Neuronal stem cell (in vitro differentiated cells): ENCODE data around the gene HOXA3.

Source experiments
- DNase-seq: peaks from one replicate; pipeline ENCODE4 v3.0.0-alpha.2; 2013; ENCODE audit warnings: low spot score
- H2AFZ ChIP-seq: one replicate; pipeline ENCODE4 v1.6.1; 2013; ENCODE audit warnings: mild to moderate bottlenecking, low read length, inconsistent platforms
- H2AK5ac ChIP-seq: 2 replicates; pipeline ENCODE4 v1.6.1; 2013; ENCODE audit warnings: low read depth, mild to moderate bottlenecking, inconsistent platforms, low read length, moderate library complexity, mixed read lengths
- H2BK120ac ChIP-seq: 2 replicates; pipeline ENCODE4 v1.6.1; 2013; ENCODE audit warnings: low read depth, mild to moderate bottlenecking, inconsistent platforms, low read length, moderate library complexity, mixed read lengths
- H2BK12ac ChIP-seq: one replicate; pipeline ENCODE4 v1.6.1; 2013; ENCODE audit warnings: low read length, inconsistent platforms
- H2BK15ac ChIP-seq: 2 replicates; pipeline ENCODE4 v1.6.1; 2013; ENCODE audit warnings: mild to moderate bottlenecking, low read length, inconsistent platforms, mixed read lengths
- H2BK5ac ChIP-seq: one replicate; pipeline ENCODE4 v1.6.1; 2013; ENCODE audit warnings: inconsistent platforms, mild to moderate bottlenecking, low read length, moderate library complexity
- H3K14ac ChIP-seq: one replicate; pipeline ENCODE4 v1.6.1; 2013; ENCODE audit warnings: low read length, inconsistent platforms
- H3K18ac ChIP-seq: 2 replicates; pipeline ENCODE4 v1.6.1; 2013; ENCODE audit warnings: low read length, inconsistent platforms
- H3K23ac ChIP-seq: 2 replicates; pipeline ENCODE4 v1.6.1; 2013; ENCODE audit warnings: low read depth, mild to moderate bottlenecking, mixed read lengths, low read length, inconsistent platforms; ENCODE audit not compliant: poor library complexity
- H3K27ac ChIP-seq: replicated peaks from 3 replicates; pipeline ENCODE4 v1.5.1; 2013; ENCODE audit warnings: low read length, inconsistent platforms
- H3K27me3 ChIP-seq, 3 experiments: 2 replicates each; pipeline ENCODE4 v1.6.1; 2013; ENCODE audit warnings: low read length in 3 of 3, mild to moderate bottlenecking in 2 of 3, inconsistent platforms in 1 of 3, low read depth in 1 of 3, mixed read lengths in 1 of 3, moderate library complexity in 1 of 3; ENCODE audit not compliant: control insufficient read depth in 3 of 3, insufficient read depth in 3 of 3
- H3K36me3 ChIP-seq, 2 donors: replicated peaks in 1 of 2; 2 replicates each; pipeline ENCODE4 v1.6.1; 2013; ENCODE audit warnings: low read length in 2 of 2; ENCODE audit not compliant: control insufficient read depth in 2 of 2, insufficient read depth in 2 of 2
- H3K4ac ChIP-seq: 2 replicates; pipeline ENCODE4 v1.6.1; 2013; ENCODE audit warnings: inconsistent platforms, mild to moderate bottlenecking, low read length, moderate library complexity
- H3K4me1 ChIP-seq, 2 donors: 1 replicate in 1 of 2; 2 replicates in 1 of 2; pipeline ENCODE4 v1.6.1; 2013; ENCODE audit warnings: low read length in 2 of 2, low read depth in 1 of 2; ENCODE audit not compliant: control insufficient read depth in 2 of 2, insufficient read depth in 1 of 2
- H3K4me2 ChIP-seq: one replicate; pipeline ENCODE4 v1.6.1; 2013; ENCODE audit warnings: mild to moderate bottlenecking, low read length, inconsistent platforms; ENCODE audit not compliant: insufficient read depth, poor library complexity, severe bottlenecking
- H3K4me3 ChIP-seq, 2 donors: 2 replicates each; pipeline ENCODE4 v1.5.1; 2013; ENCODE audit warnings: low read length in 2 of 2, mild to moderate bottlenecking in 2 of 2, inconsistent platforms in 1 of 2, moderate library complexity in 1 of 2
- H3K79me1 ChIP-seq: one replicate; pipeline ENCODE4 v1.6.1; 2013; ENCODE audit warnings: low read depth, mild to moderate bottlenecking, inconsistent platforms, low read length, moderate library complexity
- H3K9ac ChIP-seq: one replicate; pipeline ENCODE4 v1.6.1; 2013; ENCODE audit warnings: mild to moderate bottlenecking, low read depth, low read length, inconsistent platforms; ENCODE audit not compliant: poor library complexity
- H3K9me3 ChIP-seq, 2 donors: replicated peaks in 1 of 2; 2 replicates each; pipeline versions ENCODE3 to v1.6.1; 2013; ENCODE audit warnings: low read length in 2 of 2, mild to moderate bottlenecking in 2 of 2, inconsistent platforms in 1 of 2, low read depth in 1 of 2, mixed read lengths in 1 of 2, moderate library complexity in 1 of 2; ENCODE audit not compliant: control insufficient read depth in 2 of 2, insufficient read depth in 1 of 2
- H4K8ac ChIP-seq: one replicate; pipeline ENCODE4 v1.6.1; 2013; ENCODE audit warnings: low read depth, mild to moderate bottlenecking, inconsistent platforms, low read length, moderate library complexity
- H4K91ac ChIP-seq: one replicate; pipeline ENCODE4 v1.6.1; 2013; ENCODE audit warnings: low read length, low read depth, mild to moderate bottlenecking, inconsistent platforms; ENCODE audit not compliant: poor library complexity
- WGBS, 2 donors: extraction: QIAGEN DNeasy Blood & Tissue Kit; methylation state at CpG; one replicate each; pipeline ENCODE4 v1.1.7; 2013; ENCODE audit warnings: missing lambda C conversion rate in 2 of 2, mixed read lengths in 1 of 2; ENCODE audit not compliant: insufficient read length in 2 of 2, insufficient replicate concordance in 1 of 2; ENCODE audit errors: extremely low coverage in 2 of 2; 5-methylcytosine and 5-hydroxymethylcytosine counted together

HOXA3 gene

DNA sequence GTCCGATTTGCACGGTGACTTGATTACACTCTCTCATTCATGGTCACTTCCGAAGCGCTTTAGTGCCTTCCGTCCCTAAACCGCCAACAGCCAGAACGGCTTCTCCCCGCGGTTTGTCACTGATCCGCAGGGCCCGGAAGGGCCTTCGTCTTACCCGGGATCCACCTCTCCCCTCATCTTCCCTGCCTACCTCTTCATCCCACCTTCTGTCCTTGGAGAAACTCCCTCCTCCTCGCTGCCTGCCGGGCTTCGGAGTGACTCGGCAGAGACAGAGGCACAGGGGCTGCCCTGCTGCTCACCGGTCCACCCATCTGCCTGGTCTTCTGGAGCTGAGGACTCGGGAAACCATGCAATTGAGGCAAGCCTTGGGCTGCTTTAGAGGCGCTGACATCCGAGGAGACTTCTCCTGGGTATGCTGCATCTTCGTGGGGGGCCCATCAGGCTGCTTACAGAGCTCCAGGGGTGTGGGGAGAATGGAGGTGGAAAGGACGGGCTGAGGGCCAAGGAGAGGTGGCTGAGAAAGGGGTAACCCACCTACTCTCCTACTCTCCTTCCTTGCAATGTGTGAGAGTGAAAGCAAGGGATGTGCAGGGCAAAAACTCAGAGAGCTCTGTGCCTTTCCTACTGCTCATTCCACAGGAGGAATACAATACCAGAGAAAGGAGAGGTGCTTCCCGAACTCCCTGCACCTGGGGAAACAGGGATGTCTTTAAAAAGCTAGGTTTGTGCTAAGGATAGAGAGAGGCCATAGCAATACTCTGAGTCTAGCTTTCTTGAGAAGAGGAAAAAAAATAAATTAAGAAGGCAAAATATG lies 33.7 kb upstream of the HOXA3 start:
- no peak overlapping the region for H4K8ac ChIP-seq
- no peak overlapping the region for H3K18ac ChIP-seq
- WGBS, 2 donors: no CpG with 5 or more reads among the region's 24 CpGs
- no peak overlapping the region for H3K4ac ChIP-seq
- no peak overlapping the region for H2BK5ac ChIP-seq
- no peak overlapping the region for H2BK12ac ChIP-seq
- no peak overlapping the region for H3K4me3 ChIP-seq
- no peak overlapping the region for H2AK5ac ChIP-seq
- no peaks in the 10 kb centered on the region for H3K36me3 ChIP-seq
- H3K27me3 ChIP-seq: peaks cover 77 to 99% (median 95%) of the 10 kb centered on the region in 3 experiments
- peaks cover 0 to 6% of the 10 kb centered on the region in 2 donors for H3K9me3 ChIP-seq
- H4K91ac ChIP-seq: no peak overlapping the region
- H2BK15ac ChIP-seq: no peak overlapping the region
- H3K4me1 ChIP-seq: peaks cover 0 to 3% of the 10 kb centered on the region in 2 donors
- H2BK120ac ChIP-seq: no peak overlapping the region
- no peak for DNase-seq
- no peak overlapping the region for H3K4me2 ChIP-seq
- H3K9ac ChIP-seq: no peak overlapping the region
- H2AFZ ChIP-seq: peak overlapping the region; percentile 15
- H3K23ac ChIP-seq: no peak overlapping the region
- H3K79me1 ChIP-seq: no peaks in the 10 kb centered on the region
- H3K27ac ChIP-seq: no peak overlapping the region
- H3K14ac ChIP-seq: no peak overlapping the region

DNA sequence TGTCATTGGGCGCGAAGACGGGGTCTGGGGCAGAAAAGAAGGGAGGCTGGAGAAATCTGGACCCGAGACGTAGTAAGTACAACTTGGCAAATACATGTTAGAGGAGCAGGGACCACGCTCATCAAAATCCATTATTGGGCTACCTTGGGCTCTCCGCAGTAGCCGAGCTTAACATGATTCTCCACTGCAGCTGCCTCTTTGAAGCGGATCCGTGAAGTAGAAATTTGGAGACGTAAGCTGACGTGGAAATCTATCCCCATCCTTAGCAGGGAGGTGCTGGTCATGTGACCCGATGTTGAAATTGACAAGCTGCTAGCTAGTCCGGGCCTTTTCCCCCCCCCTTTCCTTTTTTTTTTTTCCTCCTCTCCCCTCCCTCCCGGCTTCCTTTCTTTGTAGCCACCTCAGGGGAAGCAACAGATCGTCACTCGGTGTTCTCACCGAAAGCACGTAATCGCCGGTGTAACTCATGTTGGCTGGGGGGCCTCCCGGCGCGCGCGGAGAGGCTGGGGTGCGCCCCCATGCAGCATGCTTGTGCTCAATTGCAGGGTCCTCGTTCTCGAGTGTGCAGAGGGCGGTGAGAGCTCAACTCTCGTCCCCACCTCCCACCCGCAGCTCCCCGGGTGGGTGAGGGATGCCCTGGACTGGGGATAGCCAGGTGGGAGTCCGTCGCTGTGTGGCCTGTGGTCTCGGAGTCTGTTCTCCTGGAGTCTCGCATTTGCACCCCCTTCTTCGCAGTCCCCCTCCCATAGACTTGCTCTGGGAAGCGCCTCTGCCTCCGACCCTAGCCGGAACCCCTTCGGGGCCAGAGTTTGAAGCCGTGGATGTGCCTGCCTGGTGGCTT lies 32.9 kb upstream of the HOXA3 start, which contains the start of gene HOXA11:
Gene HOXA11 (minus strand): TSS at position 220 of the 841 bp plus-strand sequence. CDS start 88 bp downstream, at position 132.
- Histone ChIP-seq H3K23ac (peak within 1 kb of the TSS; percentile 82), H4K8ac (no peak within 1 kb of the TSS), H3K9ac (no peak within 1 kb of the TSS), H3K9me3 (peaks cover 0 to 6% of the 10 kb centered on the region in 2 donors), H3K18ac (no peak within 1 kb of the TSS), H3K4me3 (peak within 1 kb of the TSS in 1 of 2 donors; percentile 25), H2AK5ac (no peak within 1 kb of the TSS), H2BK120ac (no peak within 1 kb of the TSS), H3K14ac (peak within 1 kb of the TSS; percentile 50), H3K4me2 (peak within 1 kb of the TSS; percentile 24), H2BK12ac (peak within 1 kb of the TSS; percentile 68), H3K36me3 (no peaks in the 10 kb centered on the region), H2AFZ (peak within 1 kb of the TSS; percentile 88), H2BK5ac (no peak within 1 kb of the TSS), H2BK15ac (no peak within 1 kb of the TSS), H4K91ac (no peak within 1 kb of the TSS), H3K4ac (no peak within 1 kb of the TSS), H3K4me1 (peaks cover 0 to 3% of the 10 kb centered on the region in 2 donors), H3K27ac (no peak within 1 kb of the TSS), H3K79me1 (no peaks in the 10 kb centered on the region), H3K27me3 (peaks cover 75 to 99% (median 95%) of the 10 kb centered on the region in 3 experiments)
- no CpG with 5 or more reads among the region's 43 CpGs for WGBS, 2 donors
- DNase-seq: no peak

DNA sequence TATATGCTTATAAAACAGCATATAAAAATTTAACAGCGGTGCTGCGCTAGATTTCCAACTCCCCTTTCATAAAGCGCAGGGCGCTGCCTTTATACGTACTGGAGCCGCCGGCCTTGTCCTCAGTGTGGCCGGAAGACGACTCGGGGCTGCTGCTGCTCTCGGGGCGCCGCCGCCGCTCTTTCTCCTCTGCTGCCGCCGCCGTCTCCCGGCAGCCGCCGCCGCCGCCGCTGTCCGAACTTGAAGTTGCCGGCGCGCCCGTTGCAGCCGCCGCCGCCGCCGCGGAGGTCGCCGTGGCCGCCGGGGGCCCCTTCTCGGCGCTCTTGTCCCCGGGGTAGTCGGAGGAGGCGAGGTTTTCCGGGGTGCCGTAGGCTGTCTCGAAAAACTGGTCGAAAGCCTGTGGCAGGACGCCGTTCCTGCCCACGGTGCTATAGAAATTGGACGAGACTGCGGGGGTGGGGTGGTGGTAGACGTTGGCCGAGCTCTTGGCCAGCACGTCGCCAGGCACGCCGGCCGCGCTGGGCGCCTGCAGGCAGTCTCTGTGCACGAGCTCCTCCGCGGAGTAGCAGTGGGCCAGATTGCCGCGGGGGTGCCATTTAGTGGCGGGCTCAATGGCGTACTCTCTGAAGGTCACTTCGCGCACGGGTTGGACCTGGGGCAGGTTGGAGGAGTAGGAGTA lies 32.1 kb upstream of the HOXA3 start:
- H3K9me3 ChIP-seq: peaks cover 0 to 6% of the 10 kb centered on the region in 2 donors
- peak overlapping the region; percentile 88 for H2AFZ ChIP-seq
- no peak overlapping the region for H3K27ac ChIP-seq
- no peak overlapping the region for H3K18ac ChIP-seq
- no peak overlapping the region for H4K91ac ChIP-seq
- H3K14ac ChIP-seq: no peak overlapping the region
- H4K8ac ChIP-seq: no peak overlapping the region
- H3K9ac ChIP-seq: no peak overlapping the region
- H3K23ac ChIP-seq: peak overlapping the region; percentile 82
- H2AK5ac ChIP-seq: no peak overlapping the region
- no peaks in the 10 kb centered on the region for H3K79me1 ChIP-seq
- H3K27me3 ChIP-seq: peaks cover 71 to 99% (median 95%) of the 10 kb centered on the region in 3 experiments
- no peak overlapping the region for H2BK12ac ChIP-seq
- no peak for DNase-seq
- H2BK5ac ChIP-seq: no peak overlapping the region
- no peak overlapping the region for H2BK120ac ChIP-seq
- no peak overlapping the region for H2BK15ac ChIP-seq
- no peak overlapping the region for H3K4ac ChIP-seq
- H3K36me3 ChIP-seq: no peaks in the 10 kb centered on the region
- peak overlapping the region in 1 of 2 donors; percentile 25 for H3K4me3 ChIP-seq
- peak overlapping the region; percentile 24 for H3K4me2 ChIP-seq
- H3K4me1 ChIP-seq: peaks cover 0 to 3% of the 10 kb centered on the region in 2 donors
- WGBS, 2 donors: no CpG with 5 or more reads among the region's 72 CpGs
